ENCODE results near the gene PTPRD. TPM values are rescaled to one million over a fixed set of nuclear protein-coding genes. Genes with fewer than 3 reads are reported as not detected.
"Not testable (repeated sequence)": the region's sequence is repeated elsewhere in the genome, so short reads cannot be mapped to it uniquely, and the experiment has no call there.

The PTPRD gene
- total and polyA plus RNA-seq, 5 donors from 2014 or later: 0.47 TPM; not detected in 4

GRCh38 chr9:9492506-9492905 lies 1120.3 kb downstream of the PTPRD start:
- ATAC-seq (ENCODE audit: low read depth in 2 of 2) (no peak), DNase-seq (no peak)
- H3K4me3 ChIP-seq (ENCODE audit: low read depth, low read length): no peak overlapping the region
- Mint-ChIP-seq H3K27ac (no peak overlapping the region), H3K9me3 (peaks cover 2 to 26% (median 13%) of the 10 kb centered on the region in 7 donors), H3K4me3 (no peak overlapping the region), H3K4me1 (no peaks in the 10 kb centered on the region), H3K27me3 (no peaks in the 10 kb centered on the region), H3K36me3 (no peaks in the 10 kb centered on the region)
- peaks cover 6 to 10% of the 10 kb centered on the region in 2 experiments for H3K9me3 ChIP-seq (ENCODE audit: control insufficient read depth in 2 of 2, low read length in 2 of 2)
- no peaks in the 10 kb centered on the region for H3K36me3 ChIP-seq (ENCODE audit: control insufficient read depth, insufficient read depth, low read length)
- no peak overlapping the region for H3K27ac ChIP-seq (ENCODE audit: insufficient read depth, low read length, poor library complexity, severe bottlenecking)
- H3K27me3 ChIP-seq (ENCODE audit: control insufficient read depth, insufficient read depth, low read length): no peaks in the 10 kb centered on the region
- H3K4me1 ChIP-seq (ENCODE audit: control insufficient read depth, insufficient read depth, low read length, poor library complexity, severe bottlenecking): no peaks in the 10 kb centered on the region

DNA sequence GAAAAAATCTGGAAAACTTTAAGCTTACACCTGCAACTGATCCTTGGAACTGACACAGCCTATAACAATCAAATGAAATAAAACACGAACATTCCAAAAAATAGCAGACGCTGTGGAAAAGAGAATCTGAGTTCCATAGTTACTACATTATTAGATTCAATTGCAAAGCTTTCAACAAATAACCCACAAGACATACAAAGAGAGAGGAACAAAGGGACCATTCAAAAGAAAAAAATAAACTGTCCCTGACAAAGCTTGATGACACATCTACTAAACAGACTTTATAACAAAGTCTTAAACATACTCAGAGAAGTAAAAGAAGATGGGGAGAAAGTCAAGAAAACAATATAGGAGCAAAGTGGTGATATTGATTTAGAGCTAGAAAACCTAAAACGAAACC lies 1123.6 kb downstream of the PTPRD start:
- Mint-ChIP-seq H3K27me3 (no peaks in the 10 kb centered on the region), H3K27ac (no peak overlapping the region), H3K4me3 (no peak overlapping the region), H3K4me1 (no peaks in the 10 kb centered on the region), H3K9me3 (peaks cover 2 to 23% (median 8%) of the 10 kb centered on the region in 7 donors), H3K36me3 (no peaks in the 10 kb centered on the region)
- Histone ChIP-seq H3K4me1 (ENCODE audit: control insufficient read depth, insufficient read depth, low read length, poor library complexity, severe bottlenecking) (no peaks in the 10 kb centered on the region), H3K36me3 (ENCODE audit: control insufficient read depth, insufficient read depth, low read length) (no peaks in the 10 kb centered on the region), H3K27ac (ENCODE audit: insufficient read depth, low read length, poor library complexity, severe bottlenecking) (no peak overlapping the region), H3K4me3 (ENCODE audit: low read depth, low read length) (no peak overlapping the region), H3K9me3 (ENCODE audit: control insufficient read depth in 2 of 2, low read length in 2 of 2) (peaks cover 4 to 5% of the 10 kb centered on the region in 2 experiments), H3K27me3 (ENCODE audit: control insufficient read depth, insufficient read depth, low read length) (no peaks in the 10 kb centered on the region)
- ATAC-seq (ENCODE audit: low read depth in 2 of 2) (no peak), DNase-seq (no peak)

DNA sequence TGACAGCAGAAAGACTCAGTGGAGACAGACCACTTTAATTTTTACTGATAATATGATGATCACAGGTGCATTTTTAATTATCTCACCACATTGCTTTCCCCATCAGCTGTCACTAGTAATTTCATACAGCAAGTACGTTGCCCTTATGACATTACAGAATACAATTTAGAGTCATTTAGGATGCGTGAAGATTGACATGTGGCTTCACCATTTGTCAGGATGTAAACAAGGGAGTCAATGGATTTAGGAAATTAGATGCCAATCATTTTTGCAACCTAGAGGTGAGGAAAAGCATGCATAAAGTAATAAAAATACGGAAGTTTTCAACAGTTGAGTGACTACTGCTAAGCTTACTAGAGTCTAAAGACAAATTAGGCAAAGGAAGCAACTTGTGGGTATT lies 1129.6 kb downstream of the PTPRD start:
- Mint-ChIP-seq H3K36me3 (no peaks in the 10 kb centered on the region), H3K27me3 (no peaks in the 10 kb centered on the region), H3K9me3 (peaks cover 2 to 19% (median 6%) of the 10 kb centered on the region in 7 donors), H3K4me1 (no peaks in the 10 kb centered on the region), H3K4me3 (no peak overlapping the region), H3K27ac (no peak overlapping the region)
- H3K27me3 ChIP-seq (ENCODE audit: control insufficient read depth, insufficient read depth, low read length): no peaks in the 10 kb centered on the region
- H3K36me3 ChIP-seq (ENCODE audit: control insufficient read depth, insufficient read depth, low read length): no peaks in the 10 kb centered on the region
- DNase-seq: no peak
- H3K4me3 ChIP-seq (ENCODE audit: low read depth, low read length): no peak overlapping the region
- no peaks in the 10 kb centered on the region for H3K4me1 ChIP-seq (ENCODE audit: control insufficient read depth, insufficient read depth, low read length, poor library complexity, severe bottlenecking)
- ATAC-seq (ENCODE audit: low read depth in 2 of 2): no peak
- H3K9me3 ChIP-seq (ENCODE audit: control insufficient read depth in 2 of 2, low read length in 2 of 2): no peaks in the 10 kb centered on the region
- no peak overlapping the region for H3K27ac ChIP-seq (ENCODE audit: insufficient read depth, low read length, poor library complexity, severe bottlenecking)

DNA sequence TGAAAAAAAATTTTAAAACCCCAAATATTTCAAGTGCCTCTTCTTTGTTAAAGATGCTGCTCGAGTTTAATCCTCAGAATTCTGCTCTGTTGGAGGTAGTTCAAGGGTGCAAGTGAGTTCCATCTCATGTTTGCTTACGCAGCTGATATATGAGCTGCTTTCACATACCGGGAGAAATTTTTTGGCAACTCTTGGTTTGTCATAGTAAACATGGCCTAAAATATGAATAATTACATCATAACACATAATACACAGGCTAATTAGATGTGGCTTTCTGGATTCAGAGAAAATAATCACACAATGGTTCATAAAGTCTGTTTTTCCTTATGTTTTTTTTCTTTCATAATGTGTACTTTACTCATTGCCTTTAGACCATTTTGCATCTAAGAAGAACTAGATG lies 1134.1 kb downstream of the PTPRD start:
- no peak overlapping the region for H3K4me3 Mint-ChIP-seq
- Histone ChIP-seq H3K27ac (ENCODE audit: insufficient read depth, low read length, poor library complexity, severe bottlenecking) (no peak overlapping the region), H3K36me3 (ENCODE audit: control insufficient read depth, insufficient read depth, low read length) (no peaks in the 10 kb centered on the region), H3K4me1 (ENCODE audit: control insufficient read depth, insufficient read depth, low read length, poor library complexity, severe bottlenecking) (no peaks in the 10 kb centered on the region), H3K4me3 (ENCODE audit: low read depth, low read length) (no peak overlapping the region), H3K27me3 (ENCODE audit: control insufficient read depth, insufficient read depth, low read length) (no peaks in the 10 kb centered on the region), H3K9me3 (ENCODE audit: control insufficient read depth in 2 of 2, low read length in 2 of 2) (no peaks in the 10 kb centered on the region)
- ATAC-seq (ENCODE audit: low read depth in 2 of 2) (no peak), DNase-seq (no peak)
- H3K9me3 Mint-ChIP-seq: peaks cover 0 to 20% (median 4%) of the 10 kb centered on the region in 7 donors
- H3K27ac Mint-ChIP-seq: no peak overlapping the region
- H3K36me3 Mint-ChIP-seq: no peaks in the 10 kb centered on the region
- H3K4me1 Mint-ChIP-seq: no peaks in the 10 kb centered on the region
- H3K27me3 Mint-ChIP-seq: no peaks in the 10 kb centered on the region

DNA sequence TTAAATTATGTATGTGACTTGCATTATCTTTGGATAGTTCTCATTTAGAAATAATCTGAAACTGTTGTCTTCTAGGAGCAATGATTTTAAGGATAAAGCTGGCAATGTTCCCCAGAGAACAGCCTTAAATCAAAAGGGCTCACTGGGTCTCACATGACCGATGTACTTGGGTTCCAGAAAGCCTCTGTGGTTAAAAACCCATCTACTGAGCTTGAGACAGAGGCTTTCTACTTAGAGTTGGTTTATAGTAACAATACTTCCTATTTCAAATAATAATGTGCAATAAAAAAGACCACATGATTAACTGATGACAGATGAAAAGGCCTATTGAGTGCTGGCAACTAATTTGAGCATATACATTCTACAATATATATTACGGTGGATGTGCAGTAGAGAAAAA lies 1143.5 kb downstream of the PTPRD start:
- H3K4me1 ChIP-seq (ENCODE audit: control insufficient read depth, insufficient read depth, low read length, poor library complexity, severe bottlenecking): no peaks in the 10 kb centered on the region
- ATAC-seq (ENCODE audit: low read depth in 2 of 2): no peak
- Mint-ChIP-seq H3K36me3 (no peaks in the 10 kb centered on the region), H3K27me3 (no peaks in the 10 kb centered on the region), H3K4me3 (no peak overlapping the region), H3K4me1 (no peaks in the 10 kb centered on the region), H3K27ac (no peak overlapping the region), H3K9me3 (peaks cover 0 to 13% (median 7%) of the 10 kb centered on the region in 7 donors)
- H3K4me3 ChIP-seq (ENCODE audit: low read depth, low read length): no peak overlapping the region
- H3K27me3 ChIP-seq (ENCODE audit: control insufficient read depth, insufficient read depth, low read length): no peaks in the 10 kb centered on the region
- H3K9me3 ChIP-seq (ENCODE audit: control insufficient read depth in 2 of 2, low read length in 2 of 2): no peaks in the 10 kb centered on the region
- DNase-seq: no peak
- H3K36me3 ChIP-seq (ENCODE audit: control insufficient read depth, insufficient read depth, low read length): no peaks in the 10 kb centered on the region
- H3K27ac ChIP-seq (ENCODE audit: insufficient read depth, low read length, poor library complexity, severe bottlenecking): no peak overlapping the region

DNA sequence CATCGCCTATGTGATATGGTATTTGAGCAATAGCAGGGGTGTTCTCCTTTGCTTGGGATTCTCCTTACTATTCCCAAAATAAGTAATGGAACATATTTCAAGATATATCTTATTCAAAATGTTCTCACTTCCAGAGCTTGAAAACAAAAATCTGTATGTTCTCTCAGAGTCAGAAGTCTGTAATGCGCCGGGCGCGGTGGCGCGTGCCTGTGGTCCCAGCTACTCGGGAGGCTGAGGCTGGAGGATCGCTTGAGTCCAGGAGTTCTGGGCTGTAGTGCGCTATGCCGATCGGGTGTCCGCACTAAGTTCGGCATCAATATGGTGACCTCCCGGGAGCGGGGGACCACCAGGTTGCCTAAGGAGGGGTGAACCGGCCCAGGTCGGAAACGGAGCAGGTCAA lies 1170.9 kb downstream of the PTPRD start:
- DNase-seq; H3K4me1 ChIP-seq (ENCODE audit: control insufficient read depth, insufficient read depth, low read length, poor library complexity, severe bottlenecking); H3K36me3 ChIP-seq (ENCODE audit: control insufficient read depth, insufficient read depth, low read length); H3K4me3 ChIP-seq (ENCODE audit: low read depth, low read length); ATAC-seq (ENCODE audit: low read depth in 2 of 2); H3K4me1 Mint-ChIP-seq; H3K27ac ChIP-seq (ENCODE audit: insufficient read depth, low read length, poor library complexity, severe bottlenecking); H3K36me3 Mint-ChIP-seq; H3K27me3 ChIP-seq (ENCODE audit: control insufficient read depth, insufficient read depth, low read length); H3K27me3 Mint-ChIP-seq; H3K27ac Mint-ChIP-seq; H3K9me3 Mint-ChIP-seq; H3K9me3 ChIP-seq (ENCODE audit: control insufficient read depth in 2 of 2, low read length in 2 of 2); H3K4me3 Mint-ChIP-seq: not testable (repeated sequence)

- DNase-seq: no peak
- H3K27me3 ChIP-seq (ENCODE audit: control insufficient read depth, insufficient read depth, low read length): no peaks in the 10 kb centered on the region
- no peaks in the 10 kb centered on the region for H3K9me3 ChIP-seq (ENCODE audit: control insufficient read depth in 2 of 2, low read length in 2 of 2)
- H3K4me1 Mint-ChIP-seq: no peaks in the 10 kb centered on the region
- H3K4me3 ChIP-seq (ENCODE audit: low read depth, low read length): no peak overlapping the region
- peaks cover 4 to 10% (median 4%) of the 10 kb centered on the region in 7 donors for H3K9me3 Mint-ChIP-seq
- no peak overlapping the region for H3K4me3 Mint-ChIP-seq
- no peaks in the 10 kb centered on the region for H3K4me1 ChIP-seq (ENCODE audit: control insufficient read depth, insufficient read depth, low read length, poor library complexity, severe bottlenecking)
- H3K36me3 ChIP-seq (ENCODE audit: control insufficient read depth, insufficient read depth, low read length): no peaks in the 10 kb centered on the region
- H3K36me3 Mint-ChIP-seq: no peaks in the 10 kb centered on the region
- no peak for ATAC-seq (ENCODE audit: low read depth in 2 of 2)
- no peak overlapping the region for H3K27ac ChIP-seq (ENCODE audit: insufficient read depth, low read length, poor library complexity, severe bottlenecking)
- no peaks in the 10 kb centered on the region for H3K27me3 Mint-ChIP-seq
- H3K27ac Mint-ChIP-seq: no peak overlapping the region
Measured at GRCh38 chr9:9437641-9438040, 1175.2 kb downstream of the PTPRD start.

DNA sequence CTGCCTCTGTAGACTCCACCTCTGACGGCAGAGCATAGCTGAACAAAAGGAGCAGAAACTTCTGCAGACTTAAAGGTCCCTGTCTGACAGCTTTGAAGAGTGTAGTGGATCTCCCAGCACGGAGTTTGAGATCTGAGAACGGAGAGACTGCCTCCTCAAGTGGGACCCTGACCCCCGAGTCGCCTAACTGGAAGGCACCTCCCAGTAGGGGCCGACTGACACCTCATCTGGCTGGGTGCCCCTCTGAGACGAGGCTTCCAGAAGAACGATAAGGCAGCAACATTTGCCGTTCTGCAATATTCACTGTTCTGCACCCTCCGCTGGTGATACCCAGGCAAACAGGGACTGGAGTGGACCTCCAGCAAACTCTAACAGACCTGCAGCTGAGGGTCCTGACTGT lies 1186.3 kb downstream of the PTPRD start:
- not testable (repeated sequence) for H3K4me1 ChIP-seq (ENCODE audit: control insufficient read depth, insufficient read depth, low read length, poor library complexity, severe bottlenecking); H3K36me3 Mint-ChIP-seq; H3K36me3 ChIP-seq (ENCODE audit: control insufficient read depth, insufficient read depth, low read length); H3K27me3 ChIP-seq (ENCODE audit: control insufficient read depth, insufficient read depth, low read length); H3K27me3 Mint-ChIP-seq; H3K9me3 ChIP-seq (ENCODE audit: control insufficient read depth in 2 of 2, low read length in 2 of 2); H3K4me3 Mint-ChIP-seq; ATAC-seq (ENCODE audit: low read depth in 2 of 2); H3K4me3 ChIP-seq (ENCODE audit: low read depth, low read length); DNase-seq; H3K4me1 Mint-ChIP-seq; H3K27ac ChIP-seq (ENCODE audit: insufficient read depth, low read length, poor library complexity, severe bottlenecking); H3K27ac Mint-ChIP-seq
- peaks cover 0 to 16% (median 4%) of the 10 kb centered on the region in 7 donors for H3K9me3 Mint-ChIP-seq
